HCT116 (cell line): ENCODE results near the gene SMIM5. TPM values are rescaled to one million over a fixed set of nuclear protein-coding genes. Genes with fewer than 3 reads are reported as not detected.

Experiments
- ATAC-seq: fragments of 200-7000 bp; cut with Tn5 transposase; 2 replicates; pipeline ENCODE4 v1.9.1; 2020; ENCODE audit warnings: mild to moderate bottlenecking, moderate library complexity
- BruUV-seq: library from RNA; stranded (reverse); fragments of 400-500 nt; replicated peaks from 2 replicates; lab custom pipeline; 2021; lab: Mats Ljungman, UMichigan
- CTCF ChIA-PET: fragments of 300-600 bp; sonication (Branson Sonifier 250); formaldehyde crosslinking; loops from one replicate; lab custom pipeline; 2021; ENCODE audit warnings: antibody characterized with exemption; lab: Charles Lee
- POLR2A ChIA-PET: fragments of 300-600, 350-600 bp; sonication (Branson Sonifier 250); formaldehyde crosslinking; loops from one replicate; lab custom pipeline; 2021; ENCODE audit warnings: antibody characterized with exemption; lab: Charles Lee
- RAD21 ChIA-PET, 2 experiments: fragments of 300-600 bp; sonication (Branson Sonifier 250); formaldehyde crosslinking; loops; one replicate each; lab custom pipeline; 2023; ENCODE audit warnings: low total read pairs in 2 of 2; ENCODE audit not compliant: uncharacterized antibody in 2 of 2, unreplicated experiment in 2 of 2, low non-redundant PET in 1 of 2; lab: Charles Lee
- DNase-seq: peaks from one replicate; pipeline ENCODE4 v3.0.0-alpha.2; 2010; ENCODE audit warnings: low read depth, low spot score
- H2AFZ ChIP-seq: fragments of 200-600 bp; shearing (Covaris generic), sonication (generic); 2 replicates; pipeline ENCODE4 v1.6.1; 2017; ENCODE audit warnings: low read depth, mixed run types, mixed read lengths, antibody characterized with exemption, low read length; ENCODE audit not compliant: poor library complexity, severe bottlenecking
- H3K27ac ChIP-seq: 2 replicates; pipeline ENCODE4 v1.5.1; 2012; ENCODE audit warnings: low read depth, low read length
- H3K27me3 ChIP-seq: fragments of 200-600 bp; sonication (generic); 2 replicates; pipeline ENCODE4 v1.6.1; 2016; ENCODE audit warnings: mixed run types, low read length, mixed read lengths; ENCODE audit not compliant: insufficient read depth
- H3K36me3 ChIP-seq, 2 experiments: fragments of 200-500 bp in 1 of 2; fragments of 200-600 bp in 1 of 2; sonication (Bioruptor generic) in 1 of 2; sonication (generic) in 1 of 2; 2 replicates each; pipeline versions ENCODE4 v1.5.1 to v1.6.1; 2014 to 2016; ENCODE audit warnings: low read length in 2 of 2, inconsistent platforms in 1 of 2, mixed read lengths in 1 of 2, mixed run types in 1 of 2; ENCODE audit not compliant: insufficient read depth in 2 of 2, control insufficient read depth in 1 of 2
- H3K4me1 ChIP-seq, 2 experiments: fragments of 200-600 bp in 1 of 2; sonication (generic) in 1 of 2; 2 replicates each; pipeline versions ENCODE4 v1.5.1 to v1.6.1; 2012 to 2017; ENCODE audit warnings: low read length in 2 of 2, inconsistent platforms in 1 of 2, mild to moderate bottlenecking in 1 of 2, mixed read lengths in 1 of 2, mixed run types in 1 of 2, moderate library complexity in 1 of 2; ENCODE audit not compliant: insufficient read depth in 2 of 2, control insufficient read depth in 1 of 2
- H3K4me2 ChIP-seq: fragments of 200-600 bp; sonication (generic); 2 replicates; pipeline ENCODE4 v1.6.1; 2017; ENCODE audit warnings: mixed run types, low read length, mixed read lengths
- H3K4me3 ChIP-seq, 2 experiments: fragments of 200-600 bp in 1 of 2; sonication (generic) in 1 of 2; replicated peaks in 1 of 2; 2 replicates each; pipeline ENCODE4 v1.5.1; 2011 to 2016; ENCODE audit warnings: low read length in 2 of 2, control low read depth in 1 of 2, low read depth in 1 of 2, mild to moderate bottlenecking in 1 of 2, mixed read lengths in 1 of 2, mixed run types in 1 of 2
- H3K79me2 ChIP-seq: fragments of 200-600 bp; sonication (generic); 2 replicates; pipeline ENCODE4 v1.6.1; 2017; ENCODE audit warnings: mild to moderate bottlenecking, mixed run types, low read length, moderate library complexity, mixed read lengths; ENCODE audit not compliant: insufficient read depth
- H3K9ac ChIP-seq: fragments of 200-600 bp; sonication (generic); 2 replicates; pipeline ENCODE4 v1.6.1; 2016; ENCODE audit warnings: low read length, mixed read lengths
- H3K9me2 ChIP-seq: fragments of 200-600 bp; sonication (generic), shearing (Covaris generic); 2 replicates; pipeline ENCODE4 v1.6.1; 2017; ENCODE audit warnings: mixed run types, mild to moderate bottlenecking, moderate library complexity; ENCODE audit not compliant: insufficient read depth
- H3K9me3 ChIP-seq, 2 experiments: fragments of 200-500 bp in 1 of 2; fragments of 200-600 bp in 1 of 2; sonication (Bioruptor generic) in 1 of 2; sonication (generic) in 1 of 2; 2 replicates each; pipeline ENCODE4 v1.6.1; 2014 to 2017; ENCODE audit warnings: low read length in 2 of 2, mixed read lengths in 2 of 2, inconsistent platforms in 1 of 2, low read depth in 1 of 2, mild to moderate bottlenecking in 1 of 2, mixed run types in 1 of 2, moderate library complexity in 1 of 2; ENCODE audit not compliant: control insufficient read depth in 1 of 2, insufficient read depth in 1 of 2
- H4K20me1 ChIP-seq: fragments of 200-600 bp; sonication (generic), shearing (Covaris generic); 2 replicates; pipeline ENCODE4 v1.6.1; 2017; ENCODE audit warnings: mixed run types, mild to moderate bottlenecking, moderate library complexity; ENCODE audit not compliant: insufficient read depth
- CBX3 ChIP-seq: IDR thresholded peaks from 2 replicates; pipeline ENCODE4 v1.6.1; 2012; ENCODE audit warnings: low read depth
- CEBPB ChIP-seq: IDR thresholded peaks from 2 replicates; pipeline ENCODE4 v1.6.1; 2012; ENCODE audit warnings: low read depth
- EGR1 ChIP-seq: IDR thresholded peaks from 2 replicates; pipeline ENCODE4 v1.6.1; 2012; ENCODE audit warnings: low read depth
- EZH2phosphoT487 ChIP-seq: fragments of 200-600 bp; IDR thresholded peaks from 2 replicates; pipeline ENCODE4 v1.6.1; 2018; ENCODE audit warnings: antibody characterized with exemption, borderline replicate concordance
- POLR2A ChIP-seq: IDR thresholded peaks from 2 replicates; pipeline ENCODE4 v1.7.0; 2011; ENCODE audit warnings: borderline replicate concordance; ENCODE audit not compliant: insufficient read depth, insufficient read length; ENCODE audit errors: extremely low read depth
- POLR2AphosphoS5 ChIP-seq: IDR thresholded peaks from 2 replicates; pipeline ENCODE4 v1.6.1; 2011; ENCODE audit warnings: mild to moderate bottlenecking, low read depth, low read length, moderate library complexity
- RAD21 ChIP-seq: IDR thresholded peaks from 2 replicates; pipeline ENCODE4 v1.6.1; 2012; ENCODE audit warnings: low read depth, mild to moderate bottlenecking
- SIN3A ChIP-seq: IDR thresholded peaks from 2 replicates; pipeline ENCODE4 v1.6.1; 2012; ENCODE audit warnings: low read depth
- SP1 ChIP-seq: IDR thresholded peaks from 2 replicates; pipeline ENCODE4 v1.6.1; 2012; ENCODE audit warnings: low read depth
- YY1 ChIP-seq: IDR thresholded peaks from 2 replicates; pipeline ENCODE4 v1.6.1; 2011; ENCODE audit warnings: low read length, low read depth, moderate library complexity, mild to moderate bottlenecking; ENCODE audit not compliant: insufficient replicate concordance; ENCODE audit errors: extremely low read depth
- ZFX ChIP-seq: fragments of 450-650 bp; IDR thresholded peaks from 2 replicates; pipeline ENCODE4 v1.6.1; 2017
- intact Hi-C: fragments of 100-400 bp; cut with micrococcal nuclease; formaldehyde crosslinking; loops from 2 replicates; pipeline ENCODE4 v1.10.0; 2022
- total RNA-seq: library from RNA; stranded (reverse); gene quantifications from one replicate; pipeline ENCODE4 v1.2.1, GENCODE V29; 2021; ENCODE audit not compliant: unreplicated experiment
- TF ChIP-seq, protein P1 (sequence below): IDR thresholded peaks from 2 replicates; pipeline ENCODE4 v1.6.1; 2011; ENCODE audit warnings: mild to moderate bottlenecking, low read length, moderate library complexity; ENCODE audit not compliant: insufficient replicate concordance; ENCODE audit errors: extremely low read depth
- TF ChIP-seq, protein P2 (sequence below): IDR thresholded peaks from 2 replicates; pipeline ENCODE4 v1.6.1; 2012

SMIM5 gene
- total RNA-seq, 1 experiment from 2014 or later = 0.12 TPM

DNA sequence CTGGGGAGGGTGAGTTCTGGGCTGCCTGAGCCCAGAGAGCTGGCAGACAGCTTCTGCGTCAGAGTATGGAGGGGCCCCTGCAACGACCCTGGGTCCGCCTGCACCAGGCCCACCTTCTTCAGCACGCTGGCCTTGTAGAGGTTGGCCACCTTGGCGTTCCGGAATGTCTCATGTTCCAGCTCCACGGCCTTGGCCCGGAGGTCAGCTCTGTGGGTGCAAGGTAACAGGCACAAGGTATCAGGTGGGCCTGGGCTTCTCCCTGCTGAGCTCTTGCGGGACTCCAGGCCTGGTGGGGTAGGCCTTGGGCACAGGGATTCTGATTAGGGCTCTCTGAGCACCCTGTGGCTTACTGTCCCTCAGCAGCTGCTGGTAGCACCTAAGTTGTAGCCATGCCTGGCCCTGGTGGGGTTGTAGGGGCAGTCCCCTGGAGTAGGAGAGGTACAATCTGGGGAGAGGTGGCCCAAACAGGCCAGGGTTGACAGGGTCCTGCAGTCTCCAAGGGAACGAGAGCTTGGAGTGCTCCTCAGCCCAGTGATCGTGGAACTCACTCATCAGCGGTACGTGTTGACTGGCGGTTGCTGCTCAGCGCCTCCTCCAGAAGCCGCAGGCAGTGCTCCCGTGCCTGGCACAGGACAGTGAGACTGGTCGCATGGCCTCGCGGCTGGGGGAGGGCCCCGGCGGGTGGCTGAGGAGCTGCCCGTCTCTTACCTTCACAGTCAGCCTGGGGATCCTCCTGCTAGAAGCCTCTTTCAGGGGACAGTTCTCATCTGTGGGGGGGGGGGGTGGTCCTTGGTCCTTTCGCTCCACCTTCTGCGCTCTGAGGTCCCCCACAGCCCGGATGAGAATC, 2.9 kb upstream of the SMIM5 start (continued):
- no peak for TF ChIP-seq ZFX
- TF ChIP-seq, all 23 proteins: peak for 0

DNA sequence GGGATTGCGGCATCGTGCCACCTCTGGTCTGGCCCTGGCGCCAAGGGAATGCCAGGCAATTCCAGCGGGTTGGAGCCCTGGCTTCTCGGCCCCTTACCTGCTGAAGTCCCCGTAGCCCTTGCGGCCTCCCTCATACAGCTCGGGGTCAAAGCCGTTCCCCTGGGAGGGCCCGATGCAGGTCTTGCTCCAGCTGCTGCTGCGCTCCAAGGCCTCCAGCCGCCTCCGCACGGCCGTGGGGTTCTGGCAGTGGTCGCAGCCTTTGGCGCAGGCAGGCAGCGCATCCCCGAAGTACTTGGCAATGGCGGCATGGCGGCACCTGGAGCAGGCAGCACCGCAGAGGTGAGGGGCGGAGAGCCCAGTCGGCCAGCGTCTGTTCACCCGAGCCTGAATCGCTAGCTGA, 1.9 kb upstream of the SMIM5 start:
- Histone ChIP-seq H3K4me2 (no peak overlapping the region), H3K36me3 (no peaks in the 10 kb centered on the region), H3K79me2 (no peaks in the 10 kb centered on the region), H3K9me3 (no peaks in the 10 kb centered on the region), H4K20me1 (no peaks in the 10 kb centered on the region), H2AFZ (no peak overlapping the region), H3K4me3 (no peak overlapping the region)
- no peak for ATAC-seq
- RAD21 ChIA-PET = no interaction called here
- TF ChIP-seq POLR2A (no peak), CBX3 (no peak), CEBPB (no peak), SP1 (no peak), ZFX (no peak), YY1 (no peak), EGR1 (no peak), POLR2AphosphoS5 (no peak), EZH2phosphoT487 (no peak), SIN3A (no peak), RAD21 (no peak)
- TF ChIP-seq, protein P1, sequence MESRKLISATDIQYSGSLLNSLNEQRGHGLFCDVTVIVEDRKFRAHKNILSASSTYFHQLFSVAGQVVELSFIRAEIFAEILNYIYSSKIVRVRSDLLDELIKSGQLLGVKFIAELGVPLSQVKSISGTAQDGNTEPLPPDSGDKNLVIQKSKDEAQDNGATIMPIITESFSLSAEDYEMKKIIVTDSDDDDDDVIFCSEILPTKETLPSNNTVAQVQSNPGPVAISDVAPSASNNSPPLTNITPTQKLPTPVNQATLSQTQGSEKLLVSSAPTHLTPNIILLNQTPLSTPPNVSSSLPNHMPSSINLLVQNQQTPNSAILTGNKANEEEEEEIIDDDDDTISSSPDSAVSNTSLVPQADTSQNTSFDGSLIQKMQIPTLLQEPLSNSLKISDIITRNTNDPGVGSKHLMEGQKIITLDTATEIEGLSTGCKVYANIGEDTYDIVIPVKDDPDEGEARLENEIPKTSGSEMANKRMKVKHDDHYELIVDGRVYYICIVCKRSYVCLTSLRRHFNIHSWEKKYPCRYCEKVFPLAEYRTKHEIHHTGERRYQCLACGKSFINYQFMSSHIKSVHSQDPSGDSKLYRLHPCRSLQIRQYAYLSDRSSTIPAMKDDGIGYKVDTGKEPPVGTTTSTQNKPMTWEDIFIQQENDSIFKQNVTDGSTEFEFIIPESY = no peak
- TF ChIP-seq, protein P2, sequence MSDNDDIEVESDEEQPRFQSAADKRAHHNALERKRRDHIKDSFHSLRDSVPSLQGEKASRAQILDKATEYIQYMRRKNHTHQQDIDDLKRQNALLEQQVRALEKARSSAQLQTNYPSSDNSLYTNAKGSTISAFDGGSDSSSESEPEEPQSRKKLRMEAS = no peak
- TF ChIP-seq, all 23 proteins: peak for 0
- CTCF ChIA-PET = no interaction called here
- H3K27me3 ChIP-seq = no peaks in the 10 kb centered on the region
- no peak for DNase-seq
- H3K9me2 ChIP-seq = no peaks in the 10 kb centered on the region
- intact Hi-C loops = loop anchor here (5.0 kb wide), 1 partner anchor 114 kb away; the partner anchor contains the start of genes CASKIN2 and TSEN54
- no peak overlapping the region for H3K27ac ChIP-seq
- no TSS peak for BruUV-seq
- H3K4me1 ChIP-seq = peaks cover 15 to 22% of the 10 kb centered on the region in 2 experiments
- no peak overlapping the region for H3K9ac ChIP-seq
- POLR2A ChIA-PET = interaction anchor here (1.5 kb wide), 1 partner anchor 149 kb away, joined by 4 read pairs; a partner anchor contains a TSS
